ENCODE data around the gene POLD2.

POLD2 gene

DNA sequence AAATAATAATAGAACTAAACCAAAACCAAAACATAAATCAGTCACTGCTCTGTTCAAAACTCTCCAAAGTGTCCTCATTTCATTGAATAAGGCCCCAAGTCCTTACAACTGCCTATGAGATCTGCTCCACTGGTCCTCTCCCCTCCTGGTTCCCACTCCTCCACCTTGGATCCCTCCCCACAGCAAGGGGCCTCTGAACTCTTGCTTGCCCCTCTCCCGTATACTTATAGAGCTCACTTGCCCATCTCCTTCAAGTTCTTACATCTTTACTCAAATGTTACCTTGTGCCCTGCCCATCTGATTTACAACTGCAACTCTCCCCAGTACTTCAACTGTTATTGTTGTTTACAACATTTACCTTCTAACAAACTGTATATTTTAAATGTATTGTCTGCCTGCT is 819 bp downstream of the POLD2 start:
- H3K4me3 ChIP-seq (ENCODE audit: low read depth, low read length), result peak overlapping the region; percentile 80
- POLR2A ChIA-PET, result interaction anchor here (1.0 to 1.5 kb wide), 5 partner anchors 9 to 41 kb away, joined by 3 to 8 read pairs (median 3); partner anchors contain the start of gene AEBP1
- TF ChIP-seq, protein P1, sequence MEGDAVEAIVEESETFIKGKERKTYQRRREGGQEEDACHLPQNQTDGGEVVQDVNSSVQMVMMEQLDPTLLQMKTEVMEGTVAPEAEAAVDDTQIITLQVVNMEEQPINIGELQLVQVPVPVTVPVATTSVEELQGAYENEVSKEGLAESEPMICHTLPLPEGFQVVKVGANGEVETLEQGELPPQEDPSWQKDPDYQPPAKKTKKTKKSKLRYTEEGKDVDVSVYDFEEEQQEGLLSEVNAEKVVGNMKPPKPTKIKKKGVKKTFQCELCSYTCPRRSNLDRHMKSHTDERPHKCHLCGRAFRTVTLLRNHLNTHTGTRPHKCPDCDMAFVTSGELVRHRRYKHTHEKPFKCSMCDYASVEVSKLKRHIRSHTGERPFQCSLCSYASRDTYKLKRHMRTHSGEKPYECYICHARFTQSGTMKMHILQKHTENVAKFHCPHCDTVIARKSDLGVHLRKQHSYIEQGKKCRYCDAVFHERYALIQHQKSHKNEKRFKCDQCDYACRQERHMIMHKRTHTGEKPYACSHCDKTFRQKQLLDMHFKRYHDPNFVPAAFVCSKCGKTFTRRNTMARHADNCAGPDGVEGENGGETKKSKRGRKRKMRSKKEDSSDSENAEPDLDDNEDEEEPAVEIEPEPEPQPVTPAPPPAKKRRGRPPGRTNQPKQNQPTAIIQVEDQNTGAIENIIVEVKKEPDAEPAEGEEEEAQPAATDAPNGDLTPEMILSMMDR (IDR thresholded peaks at IDR 0.05; ENCODE audit: insufficient read depth, low read length, missing control alignments), result no peak
- CTCF ChIA-PET, result interaction anchor here (0.9 to 3.0 kb wide), 7 partner anchors 10 to 73 kb away, joined by 3 to 14 read pairs (median 4); no protein-coding TSS in a partner anchor
- no peak for DNase-seq (ENCODE audit: low read depth, low spot score)

DNA sequence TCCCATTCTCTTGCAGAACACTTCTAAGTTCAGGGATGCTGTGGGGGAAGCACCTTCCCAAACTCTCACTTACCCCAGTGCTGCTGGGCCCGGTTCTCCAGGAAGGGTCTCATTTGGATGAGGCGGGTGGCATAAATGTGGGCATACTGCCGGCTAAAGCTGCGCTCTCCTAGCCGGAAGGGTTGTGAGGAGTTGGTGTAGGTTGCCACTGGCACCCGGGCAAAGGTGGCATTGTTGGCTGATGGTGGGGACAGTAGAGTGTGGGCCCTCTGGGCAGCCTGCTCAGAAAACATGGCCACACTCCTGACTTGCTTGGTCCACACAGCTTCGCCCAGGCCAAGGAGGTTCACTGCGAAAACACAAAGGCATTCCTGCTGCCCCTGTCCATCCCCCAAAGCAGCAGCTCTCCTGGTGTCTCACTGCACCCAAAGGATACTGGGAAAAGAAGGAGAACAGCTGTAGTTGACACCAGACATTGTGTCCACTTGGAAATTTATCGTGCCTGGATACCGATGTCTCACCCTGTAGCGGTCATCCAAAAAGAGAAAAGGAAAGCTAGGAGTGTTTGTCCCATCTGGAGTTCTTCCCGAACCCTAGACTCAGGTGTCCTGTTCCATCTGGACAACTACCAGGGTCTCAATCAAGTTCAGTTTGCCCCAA is 1.5 kb downstream of the POLD2 start:
- CTCF ChIA-PET, result interaction anchor here (0.9 to 3.0 kb wide), 5 partner anchors 9 to 73 kb away, joined by 3 to 14 read pairs (median 4); no protein-coding TSS in a partner anchor
- POLR2A ChIA-PET, result interaction anchor here (1.4 to 1.5 kb wide), 2 partner anchors 10 to 16 kb away, joined by 3 to 8 read pairs; partner anchors contain the start of gene AEBP1
- no peak for DNase-seq (ENCODE audit: low read depth, low spot score)
- H3K4me3 ChIP-seq (ENCODE audit: low read depth, low read length), result no peak overlapping the region
- TF ChIP-seq, protein P1 (IDR thresholded peaks at IDR 0.05; ENCODE audit: insufficient read depth, low read length, missing control alignments), result no peak

DNA sequence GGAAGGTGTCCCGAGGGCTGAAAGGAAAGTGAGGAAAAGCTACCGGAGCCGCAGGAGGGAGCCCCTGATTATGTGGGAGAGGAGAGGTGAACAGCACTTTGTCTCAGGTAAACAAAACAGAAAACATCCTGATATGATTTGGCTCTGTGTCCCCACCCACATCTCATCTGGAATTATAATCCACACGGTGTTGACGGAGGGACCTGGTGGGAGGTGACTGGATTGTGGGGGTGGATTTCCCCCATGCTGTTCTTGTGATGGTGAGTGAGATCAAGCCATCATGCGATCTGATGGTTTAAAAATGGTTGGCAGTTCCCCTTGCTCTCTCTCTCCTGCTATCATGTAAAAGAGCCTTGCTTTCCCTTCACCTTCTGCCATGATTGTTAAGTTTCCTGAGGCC is 3.0 kb downstream of the POLD2 start:
- CTCF ChIA-PET, result interaction anchor here (1.1 to 1.3 kb wide), 2 partner anchors 13 to 21 kb away, joined by 3 to 4 read pairs; no protein-coding TSS in a partner anchor
- TF ChIP-seq, protein P1 (IDR thresholded peaks at IDR 0.05; ENCODE audit: insufficient read depth, low read length, missing control alignments), result no peak
- POLR2A ChIA-PET, result no interaction called here
- DNase-seq (ENCODE audit: low read depth, low spot score), result no peak
- no peak overlapping the region for H3K4me3 ChIP-seq (ENCODE audit: low read depth, low read length)

GRCh38 chr7:44119829-44120380 is 3.4 kb downstream of the POLD2 start:
- TF ChIP-seq, protein P1 (IDR thresholded peaks at IDR 0.05; ENCODE audit: insufficient read depth, low read length, missing control alignments), result no peak
- ChIA-PET POLR2A (no interaction called here), CTCF (interaction anchor here (1.1 to 1.3 kb wide), 2 partner anchors 13 to 21 kb away, joined by 3 to 4 read pairs; no protein-coding TSS in a partner anchor)
- no peak for DNase-seq (ENCODE audit: low read depth, low spot score)
- H3K4me3 ChIP-seq (ENCODE audit: low read depth, low read length), result no peak overlapping the region

DNA sequence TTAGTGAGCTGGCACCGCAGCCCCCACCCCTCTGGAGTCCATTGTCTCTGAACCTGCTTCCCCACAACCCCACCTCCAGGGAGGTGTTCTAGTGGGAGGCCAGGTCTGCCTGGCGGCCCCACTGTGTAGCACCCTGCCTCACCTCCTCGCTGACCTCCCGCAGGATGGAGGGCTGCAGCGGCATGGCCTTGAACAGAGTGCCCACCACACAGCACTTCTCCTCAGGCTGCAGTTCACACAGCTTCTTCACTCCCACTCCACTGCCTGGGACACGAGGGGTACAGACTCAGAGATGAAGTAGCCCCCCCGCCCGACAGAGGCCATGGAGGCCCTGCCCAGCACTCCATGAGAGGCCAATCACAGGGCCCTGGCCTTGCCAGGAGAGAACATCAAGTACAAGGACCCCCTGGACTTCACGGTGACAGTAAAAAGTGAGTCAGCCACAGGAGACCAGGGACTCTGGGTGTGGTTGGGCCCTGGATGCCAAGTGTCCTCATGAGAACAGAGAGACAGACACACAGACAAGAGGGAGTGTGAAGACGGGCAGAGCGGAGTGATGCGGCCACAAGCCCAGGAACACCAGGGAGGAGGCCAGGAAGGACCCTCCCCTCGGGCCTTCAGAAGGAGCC is 5.4 kb downstream of the POLD2 start:
- no peak overlapping the region for H3K4me3 ChIP-seq (ENCODE audit: low read depth, low read length)
- CTCF ChIA-PET, result interaction anchor here (1.7 kb wide), 1 partner anchor 10 kb away, joined by 5 read pairs; no protein-coding TSS in a partner anchor
- POLR2A ChIA-PET, result no interaction called here
- TF ChIP-seq, protein P1 (IDR thresholded peaks at IDR 0.05; ENCODE audit: insufficient read depth, low read length, missing control alignments), result no peak
- DNase-seq (ENCODE audit: low read depth, low spot score), result no peak

All from AG04449 (cell line).